ENCODE measurements around the gene DSG3.
"Not testable (repeated sequence)": the region's sequence is repeated elsewhere in the genome, so short reads cannot be mapped to it uniquely, and the experiment has no call there.

The DSG3 gene

DNA sequence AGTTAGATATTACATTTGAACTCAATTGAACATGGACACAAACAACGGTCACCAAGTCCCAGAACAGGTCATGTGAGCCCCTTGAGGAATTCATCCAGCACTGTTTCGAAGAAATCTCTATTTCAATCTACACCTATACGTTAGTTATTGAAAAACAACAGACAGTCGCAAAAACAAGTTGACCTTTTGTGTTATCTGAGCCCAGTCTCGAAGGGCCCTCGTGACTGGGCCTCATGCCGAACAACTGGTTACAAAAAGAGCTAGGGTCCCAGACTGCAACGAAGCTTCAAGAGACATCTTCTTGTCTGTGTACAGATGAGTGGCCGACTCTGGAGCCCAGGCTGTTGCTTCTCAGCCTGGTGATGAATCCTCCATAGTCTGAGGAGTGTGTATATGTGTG is 45.1 kb downstream of the DSG3 start:
- Histone ChIP-seq H3F3A (ENCODE audit: insufficient read depth, low read length) (no peaks in the 10 kb centered on the region), H4K20me1 (ENCODE audit: insufficient read depth, low read length) (no peaks in the 10 kb centered on the region), H3K4me1 (ENCODE audit: insufficient read depth, low read length, severe bottlenecking) (no peaks in the 10 kb centered on the region), H3K27me3 (ENCODE audit: insufficient read depth, low read length) (no peaks in the 10 kb centered on the region), H3K4me2 (ENCODE audit: low read length) (no peak overlapping the region), H3K9ac (ENCODE audit: low read length) (no peak overlapping the region), H3K36me3 (ENCODE audit: insufficient read depth, low read length) (no peaks in the 10 kb centered on the region), H3K79me2 (ENCODE audit: insufficient read depth, low read length) (no peaks in the 10 kb centered on the region), H3K9me2 (ENCODE audit: low read depth, low read length) (no peaks in the 10 kb centered on the region), H3K4me3 (ENCODE audit: low read depth, low read length, poor library complexity, severe bottlenecking) (no peak overlapping the region), H3K27ac (ENCODE audit: low read depth, low read length, poor library complexity, severe bottlenecking) (no peak overlapping the region), H2AFZ (ENCODE audit: low read length) (no peak overlapping the region), H3K9me3 (ENCODE audit: low read length) (no peaks in the 10 kb centered on the region)
- TF ChIP-seq, protein P1, sequence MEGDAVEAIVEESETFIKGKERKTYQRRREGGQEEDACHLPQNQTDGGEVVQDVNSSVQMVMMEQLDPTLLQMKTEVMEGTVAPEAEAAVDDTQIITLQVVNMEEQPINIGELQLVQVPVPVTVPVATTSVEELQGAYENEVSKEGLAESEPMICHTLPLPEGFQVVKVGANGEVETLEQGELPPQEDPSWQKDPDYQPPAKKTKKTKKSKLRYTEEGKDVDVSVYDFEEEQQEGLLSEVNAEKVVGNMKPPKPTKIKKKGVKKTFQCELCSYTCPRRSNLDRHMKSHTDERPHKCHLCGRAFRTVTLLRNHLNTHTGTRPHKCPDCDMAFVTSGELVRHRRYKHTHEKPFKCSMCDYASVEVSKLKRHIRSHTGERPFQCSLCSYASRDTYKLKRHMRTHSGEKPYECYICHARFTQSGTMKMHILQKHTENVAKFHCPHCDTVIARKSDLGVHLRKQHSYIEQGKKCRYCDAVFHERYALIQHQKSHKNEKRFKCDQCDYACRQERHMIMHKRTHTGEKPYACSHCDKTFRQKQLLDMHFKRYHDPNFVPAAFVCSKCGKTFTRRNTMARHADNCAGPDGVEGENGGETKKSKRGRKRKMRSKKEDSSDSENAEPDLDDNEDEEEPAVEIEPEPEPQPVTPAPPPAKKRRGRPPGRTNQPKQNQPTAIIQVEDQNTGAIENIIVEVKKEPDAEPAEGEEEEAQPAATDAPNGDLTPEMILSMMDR (IDR thresholded peaks at IDR 0.05; ENCODE audit: low read length) = no peak
- no peak for TF ChIP-seq EZH2 (IDR thresholded peaks at IDR 0.05; ENCODE audit: borderline replicate concordance, low read length)

DNA sequence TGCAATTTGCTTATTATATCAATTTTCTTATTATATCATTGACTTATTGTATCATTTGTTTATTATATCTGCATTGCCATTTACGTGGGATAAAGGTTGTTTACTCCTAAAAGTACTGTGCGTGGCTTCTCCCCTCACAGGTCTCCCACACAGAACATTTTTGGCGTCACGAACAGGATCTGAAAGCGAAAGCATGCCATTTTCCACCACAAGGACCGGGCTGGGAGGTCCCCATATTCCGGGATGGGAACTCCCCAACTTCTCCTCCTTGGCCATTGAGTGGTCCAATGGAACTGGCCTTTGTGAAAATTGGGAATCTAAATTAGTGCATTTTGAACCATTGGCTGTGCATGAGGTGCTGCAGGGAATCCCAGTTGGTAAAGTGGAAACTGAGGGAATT is 45.6 kb downstream of the DSG3 start:
- H3K9me3 ChIP-seq (ENCODE audit: low read length) = no peaks in the 10 kb centered on the region
- H3K9ac ChIP-seq (ENCODE audit: low read length) = no peak overlapping the region
- H3K36me3 ChIP-seq (ENCODE audit: insufficient read depth, low read length) = no peaks in the 10 kb centered on the region
- no peaks in the 10 kb centered on the region for H3K9me2 ChIP-seq (ENCODE audit: low read depth, low read length)
- no peaks in the 10 kb centered on the region for H3K79me2 ChIP-seq (ENCODE audit: insufficient read depth, low read length)
- H3K27ac ChIP-seq (ENCODE audit: low read depth, low read length, poor library complexity, severe bottlenecking) = no peak overlapping the region
- no peak for TF ChIP-seq EZH2 (IDR thresholded peaks at IDR 0.05; ENCODE audit: borderline replicate concordance, low read length)
- TF ChIP-seq, protein P1 (IDR thresholded peaks at IDR 0.05; ENCODE audit: low read length) = no peak
- H3K27me3 ChIP-seq (ENCODE audit: insufficient read depth, low read length) = no peaks in the 10 kb centered on the region
- no peaks in the 10 kb centered on the region for H3K4me1 ChIP-seq (ENCODE audit: insufficient read depth, low read length, severe bottlenecking)
- no peak overlapping the region for H3K4me3 ChIP-seq (ENCODE audit: low read depth, low read length, poor library complexity, severe bottlenecking)
- H3F3A ChIP-seq (ENCODE audit: insufficient read depth, low read length) = no peaks in the 10 kb centered on the region
- H2AFZ ChIP-seq (ENCODE audit: low read length) = no peak overlapping the region
- no peaks in the 10 kb centered on the region for H4K20me1 ChIP-seq (ENCODE audit: insufficient read depth, low read length)
- H3K4me2 ChIP-seq (ENCODE audit: low read length) = no peak overlapping the region

DNA sequence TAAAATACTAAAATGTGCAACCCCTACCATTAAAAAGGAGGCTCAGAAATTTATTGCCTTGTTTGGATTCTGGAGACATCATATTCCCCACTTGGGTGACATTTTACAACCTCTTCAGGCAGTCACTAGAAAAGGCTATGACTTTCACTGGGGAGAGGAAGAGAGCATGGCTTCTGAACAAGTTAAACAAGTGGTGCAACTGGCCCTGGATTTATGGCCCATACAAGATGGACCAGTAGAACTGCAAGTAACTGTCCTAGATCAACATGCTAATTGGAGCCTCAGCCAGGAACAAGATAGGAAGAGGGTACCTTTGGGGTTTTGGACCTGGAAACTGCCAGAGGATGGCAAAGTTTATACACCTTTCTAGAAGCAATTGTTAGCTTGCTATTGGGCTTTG is 46.4 kb downstream of the DSG3 start:
- Histone ChIP-seq H3K9me2 (ENCODE audit: low read depth, low read length) (no peaks in the 10 kb centered on the region), H3K9ac (ENCODE audit: low read length) (no peak overlapping the region), H3K4me2 (ENCODE audit: low read length) (no peak overlapping the region), H3K27ac (ENCODE audit: low read depth, low read length, poor library complexity, severe bottlenecking) (no peak overlapping the region), H4K20me1 (ENCODE audit: insufficient read depth, low read length) (no peaks in the 10 kb centered on the region), H3K4me3 (ENCODE audit: low read depth, low read length, poor library complexity, severe bottlenecking) (no peak overlapping the region), H3K9me3 (ENCODE audit: low read length) (no peaks in the 10 kb centered on the region), H3K27me3 (ENCODE audit: insufficient read depth, low read length) (no peaks in the 10 kb centered on the region), H3K4me1 (ENCODE audit: insufficient read depth, low read length, severe bottlenecking) (no peaks in the 10 kb centered on the region), H3F3A (ENCODE audit: insufficient read depth, low read length) (no peaks in the 10 kb centered on the region), H3K79me2 (ENCODE audit: insufficient read depth, low read length) (no peaks in the 10 kb centered on the region), H3K36me3 (ENCODE audit: insufficient read depth, low read length) (no peaks in the 10 kb centered on the region), H2AFZ (ENCODE audit: low read length) (no peak overlapping the region)
- TF ChIP-seq EZH2 (IDR thresholded peaks at IDR 0.05; ENCODE audit: borderline replicate concordance, low read length) = no peak
- TF ChIP-seq, protein P1 (IDR thresholded peaks at IDR 0.05; ENCODE audit: low read length) = no peak

DNA sequence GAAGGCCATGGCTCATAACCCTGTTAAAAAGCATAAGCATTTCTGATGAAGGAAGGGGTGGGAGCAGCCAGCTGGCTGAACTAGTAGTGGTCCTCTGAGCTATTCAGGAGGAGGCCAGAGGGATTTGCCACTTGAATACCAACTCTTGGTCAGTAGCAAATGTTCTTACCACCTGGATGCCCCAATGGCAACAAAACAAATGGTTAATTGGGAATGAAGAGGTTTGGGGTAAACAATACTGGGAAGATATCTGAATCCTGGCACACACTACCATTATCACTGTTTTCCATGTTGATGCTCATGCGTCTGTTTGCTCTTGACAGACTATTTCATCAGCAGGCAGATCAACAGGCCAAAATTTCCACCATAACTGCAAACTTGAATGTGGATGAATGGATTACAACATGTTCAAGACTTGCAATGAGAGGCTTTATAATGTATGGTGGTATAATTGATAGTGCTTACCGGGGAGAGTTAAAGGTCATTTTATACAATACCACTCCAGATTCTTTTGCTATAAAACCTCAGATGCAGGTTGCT is 47.2 kb downstream of the DSG3 start:
- not testable (repeated sequence) for H3K4me1 ChIP-seq (ENCODE audit: insufficient read depth, low read length, severe bottlenecking); H3K4me3 ChIP-seq (ENCODE audit: low read depth, low read length, poor library complexity, severe bottlenecking); H2AFZ ChIP-seq (ENCODE audit: low read length); H3K36me3 ChIP-seq (ENCODE audit: insufficient read depth, low read length); H3K27ac ChIP-seq (ENCODE audit: low read depth, low read length, poor library complexity, severe bottlenecking); H3F3A ChIP-seq (ENCODE audit: insufficient read depth, low read length); H3K9me2 ChIP-seq (ENCODE audit: low read depth, low read length); H3K79me2 ChIP-seq (ENCODE audit: insufficient read depth, low read length); H3K27me3 ChIP-seq (ENCODE audit: insufficient read depth, low read length); H3K9me3 ChIP-seq (ENCODE audit: low read length); H4K20me1 ChIP-seq (ENCODE audit: insufficient read depth, low read length); H3K4me2 ChIP-seq (ENCODE audit: low read length); H3K9ac ChIP-seq (ENCODE audit: low read length)

All from OCI-LY1 (cell line).